PC-9 (cell line): ENCODE results near the gene HBS1L. TPM values are rescaled to one million over a fixed set of nuclear protein-coding genes. Genes with fewer than 3 reads are reported as not detected.

Source experiments
- BruUV-seq: library from RNA; stranded (reverse); fragments of 400-500 nt; replicated peaks from 2 replicates; lab custom pipeline; 2021; lab: Mats Ljungman, UMichigan
- CTCF ChIA-PET: fragments of 300-600 bp; sonication (Branson Sonifier 250); formaldehyde crosslinking; loops from one replicate; lab custom pipeline; 2022; ENCODE audit warnings: antibody characterized with exemption; lab: Charles Lee
- POLR2A ChIA-PET: fragments of 300-600 bp; sonication (Branson Sonifier 250); formaldehyde crosslinking; loops from one replicate; lab custom pipeline; 2022; ENCODE audit warnings: antibody characterized with exemption; ENCODE audit not compliant: unreplicated experiment; lab: Charles Lee
- DNase-seq, 2 experiments: peaks; one replicate each; pipeline versions ENCODE4 v3.0.0 to v3.0.0-alpha.2; 2015 to 2022; ENCODE audit warnings: mixed read lengths in 1 of 2
- H2AFZ ChIP-seq: fragments of 200-600 bp; sonication (generic); 2 replicates; pipeline ENCODE4 v1.8.1; 2017; ENCODE audit warnings: antibody characterized with exemption
- H3F3A ChIP-seq: fragments of 200-600 bp; sonication (generic); 2 replicates; pipeline ENCODE4 v1.8.1; 2017; ENCODE audit warnings: antibody characterized with exemption, mild to moderate bottlenecking, low read depth; ENCODE audit not compliant: insufficient read depth
- H3K27ac ChIP-seq: fragments of 200-600 bp; sonication (generic); 2 replicates; pipeline ENCODE4 v1.6.1; 2016; ENCODE audit warnings: mixed run types
- H3K27me3 ChIP-seq: fragments of 200-600 bp; sonication (generic); 2 replicates; pipeline ENCODE4 v1.6.1; 2016; ENCODE audit warnings: low read depth, mixed run types; ENCODE audit not compliant: insufficient read depth
- H3K36me3 ChIP-seq: fragments of 200-600 bp; sonication (generic); 2 replicates; pipeline ENCODE4 v1.6.1; 2016; ENCODE audit warnings: low read depth, mixed run types
- H3K4me1 ChIP-seq: fragments of 200-600 bp; sonication (generic); replicated peaks from 2 replicates; pipeline ENCODE4 v1.6.1; 2016; ENCODE audit warnings: mixed run types; ENCODE audit not compliant: insufficient read depth
- H3K4me2 ChIP-seq: fragments of 200-600 bp; sonication (generic); 2 replicates; pipeline ENCODE4 v1.6.1; 2017; ENCODE audit warnings: mixed run types
- H3K4me3 ChIP-seq: fragments of 200-600 bp; sonication (generic); 2 replicates; pipeline ENCODE4 v1.6.1; 2016; ENCODE audit warnings: mixed run types
- H3K79me2 ChIP-seq: fragments of 200-600 bp; sonication (generic); 2 replicates; pipeline ENCODE4 v1.6.1; 2017; ENCODE audit warnings: low read depth, mixed run types
- H3K9me2 ChIP-seq: fragments of 200-600 bp; sonication (generic); 2 replicates; pipeline ENCODE4 v1.8.1; 2017; ENCODE audit warnings: mild to moderate bottlenecking; ENCODE audit not compliant: insufficient read depth
- H3K9me3 ChIP-seq: fragments of 200-600 bp; sonication (generic); 2 replicates; pipeline ENCODE4 v1.8.1; 2016; ENCODE audit warnings: low read depth; ENCODE audit not compliant: insufficient read depth
- H4K20me1 ChIP-seq: fragments of 200-600 bp; sonication (generic); 2 replicates; pipeline ENCODE4 v1.8.1; 2017; ENCODE audit not compliant: insufficient read depth
- EZH2 ChIP-seq: fragments of 200-600 bp; sonication (generic); IDR thresholded peaks from 2 replicates; pipeline ENCODE4 v1.8.0; 2017; ENCODE audit warnings: antibody characterized with exemption, low read depth
- intact Hi-C: fragments of 100-400 bp; cut with micrococcal nuclease; formaldehyde crosslinking; loops from one replicate; pipeline ENCODE4 v1.10.0; 2022; ENCODE audit not compliant: unreplicated experiment
- total RNA-seq: library from RNA; stranded (reverse); gene quantifications from 2 replicates; pipeline ENCODE4 v1.2.3, GENCODE V29; 2021
- TF ChIP-seq, protein P1 (sequence below): fragments of 200-600 bp; sonication (generic); conservative IDR thresholded peaks from 2 replicates; pipeline ENCODE4 v1.6.1; 2017; ENCODE audit warnings: mixed run types, antibody characterized with exemption, mild to moderate bottlenecking, moderate library complexity

HBS1L gene
- total RNA-seq, 1 experiment from 2014 or later: 84.4 TPM

DNA sequence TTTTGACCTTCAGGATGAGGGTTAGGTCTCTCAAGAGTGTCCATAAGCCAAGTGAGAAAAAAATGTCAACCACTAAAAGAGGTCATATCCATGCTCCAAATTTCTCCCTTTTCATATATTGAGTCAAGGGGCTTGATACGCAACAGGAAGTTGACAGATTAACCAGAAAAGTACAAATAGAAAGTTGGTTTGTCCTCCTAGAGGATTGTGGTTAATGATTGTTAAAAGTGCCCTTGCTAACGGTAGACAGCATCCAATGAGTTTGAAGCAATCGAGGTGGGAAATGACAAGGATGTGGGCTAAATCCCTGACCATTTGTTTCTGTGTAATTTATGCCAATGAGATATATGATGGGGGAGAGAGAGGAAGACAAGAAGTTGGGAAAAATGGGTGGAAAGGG, 18.1 kb upstream of the HBS1L start:
- POLR2A ChIA-PET: no interaction called here
- TF ChIP-seq, protein P1, sequence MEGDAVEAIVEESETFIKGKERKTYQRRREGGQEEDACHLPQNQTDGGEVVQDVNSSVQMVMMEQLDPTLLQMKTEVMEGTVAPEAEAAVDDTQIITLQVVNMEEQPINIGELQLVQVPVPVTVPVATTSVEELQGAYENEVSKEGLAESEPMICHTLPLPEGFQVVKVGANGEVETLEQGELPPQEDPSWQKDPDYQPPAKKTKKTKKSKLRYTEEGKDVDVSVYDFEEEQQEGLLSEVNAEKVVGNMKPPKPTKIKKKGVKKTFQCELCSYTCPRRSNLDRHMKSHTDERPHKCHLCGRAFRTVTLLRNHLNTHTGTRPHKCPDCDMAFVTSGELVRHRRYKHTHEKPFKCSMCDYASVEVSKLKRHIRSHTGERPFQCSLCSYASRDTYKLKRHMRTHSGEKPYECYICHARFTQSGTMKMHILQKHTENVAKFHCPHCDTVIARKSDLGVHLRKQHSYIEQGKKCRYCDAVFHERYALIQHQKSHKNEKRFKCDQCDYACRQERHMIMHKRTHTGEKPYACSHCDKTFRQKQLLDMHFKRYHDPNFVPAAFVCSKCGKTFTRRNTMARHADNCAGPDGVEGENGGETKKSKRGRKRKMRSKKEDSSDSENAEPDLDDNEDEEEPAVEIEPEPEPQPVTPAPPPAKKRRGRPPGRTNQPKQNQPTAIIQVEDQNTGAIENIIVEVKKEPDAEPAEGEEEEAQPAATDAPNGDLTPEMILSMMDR: no peak
- TF ChIP-seq EZH2: no peak
- H3K9me3 ChIP-seq: no peaks in the 10 kb centered on the region
- BruUV-seq: no TSS peak
- 0 out of 2 replicates have a peak overlapping the region, but pooled peaks have one; percentile 36 for H2AFZ ChIP-seq
- H3K4me3 ChIP-seq: no peak overlapping the region
- CTCF ChIA-PET: no interaction called here
- H3K79me2 ChIP-seq: no peaks in the 10 kb centered on the region
- H3K27ac ChIP-seq: no peak overlapping the region
- peaks cover 17% of the 10 kb centered on the region for H3K4me1 ChIP-seq
- H3K9me2 ChIP-seq: no peaks in the 10 kb centered on the region
- intact Hi-C loops: no loop called here
- no peaks in the 10 kb centered on the region for H4K20me1 ChIP-seq
- H3K4me2 ChIP-seq: no peak overlapping the region
- no peaks in the 10 kb centered on the region for H3K36me3 ChIP-seq
- H3K27me3 ChIP-seq: no peaks in the 10 kb centered on the region
- H3F3A ChIP-seq: no peaks in the 10 kb centered on the region
- DNase-seq: no peak

DNA sequence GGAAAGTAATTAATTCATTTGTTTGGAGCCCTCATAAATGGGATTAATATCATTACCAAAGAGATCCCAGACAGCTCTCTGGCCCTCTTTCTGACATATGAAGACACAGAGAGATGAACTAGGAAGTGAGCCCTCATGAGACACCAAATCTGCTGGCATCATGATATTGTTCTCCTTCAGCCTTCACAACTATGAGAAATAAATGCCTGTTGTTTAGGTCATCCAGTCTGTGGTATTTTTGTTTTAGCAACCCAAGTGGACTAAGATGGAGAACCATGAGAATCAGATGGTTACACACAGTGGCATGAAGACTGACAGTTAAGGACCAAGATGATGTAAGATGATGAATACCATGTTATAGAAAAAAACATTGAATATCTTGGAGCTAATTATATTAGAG, 16.9 kb upstream of the HBS1L start:
- no TSS peak for BruUV-seq
- Histone ChIP-seq H3K4me2 (no peak overlapping the region), H3K79me2 (no peaks in the 10 kb centered on the region), H3K36me3 (no peaks in the 10 kb centered on the region), H3K9me2 (no peaks in the 10 kb centered on the region), H4K20me1 (no peaks in the 10 kb centered on the region), H3F3A (no peaks in the 10 kb centered on the region; the same call in 1 of the 2 replicates), H3K27ac (no peak overlapping the region), H3K27me3 (no peaks in the 10 kb centered on the region), H3K4me1 (peaks cover 20% of the 10 kb centered on the region), H3K4me3 (no peak overlapping the region), H3K9me3 (no peaks in the 10 kb centered on the region; the same call in 1 of the 2 replicates), H2AFZ (no peak overlapping the region)
- ChIA-PET POLR2A (no interaction called here), CTCF (no interaction called here)
- no peak for TF ChIP-seq EZH2
- intact Hi-C loops: no loop called here
- DNase-seq: no peak

DNA sequence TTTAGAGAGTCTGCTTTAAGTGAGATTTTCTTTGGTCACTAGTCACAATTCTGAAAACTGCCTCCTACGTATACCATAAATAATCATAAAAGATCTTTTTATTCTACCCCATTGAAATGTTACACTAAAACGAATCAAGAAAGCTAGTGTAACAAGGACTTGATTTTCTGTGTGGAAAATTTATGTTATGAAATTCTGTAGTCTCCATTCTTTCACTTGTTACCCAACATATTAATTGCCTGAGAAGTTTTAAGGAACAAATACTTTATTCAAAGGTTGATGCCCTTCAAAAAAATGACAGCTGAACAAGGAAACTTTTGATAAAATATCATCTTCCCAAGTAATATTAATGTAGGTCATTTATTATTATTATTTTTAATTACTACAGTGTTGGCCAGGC, 13.3 kb upstream of the HBS1L start:
- POLR2A ChIA-PET: no interaction called here
- Histone ChIP-seq H3K4me3 (no peak overlapping the region), H3K27ac (no peak overlapping the region), H3K27me3 (no peaks in the 10 kb centered on the region), H3K4me1 (peaks cover 27% of the 10 kb centered on the region), H3K9me3 (no peaks in the 10 kb centered on the region; the same call in 1 of the 2 replicates), H3K79me2 (no peaks in the 10 kb centered on the region), H3K4me2 (no peak overlapping the region), H3K9me2 (no peaks in the 10 kb centered on the region), H3K36me3 (no peaks in the 10 kb centered on the region), H4K20me1 (no peaks in the 10 kb centered on the region), H2AFZ (no peak overlapping the region), H3F3A (no peaks in the 10 kb centered on the region; the same call in 1 of the 2 replicates)
- TF ChIP-seq EZH2: no peak
- TF ChIP-seq, protein P1: no peak
- intact Hi-C loops: no loop called here
- no TSS peak for BruUV-seq
- DNase-seq: no peak
- CTCF ChIA-PET: no interaction called here

DNA sequence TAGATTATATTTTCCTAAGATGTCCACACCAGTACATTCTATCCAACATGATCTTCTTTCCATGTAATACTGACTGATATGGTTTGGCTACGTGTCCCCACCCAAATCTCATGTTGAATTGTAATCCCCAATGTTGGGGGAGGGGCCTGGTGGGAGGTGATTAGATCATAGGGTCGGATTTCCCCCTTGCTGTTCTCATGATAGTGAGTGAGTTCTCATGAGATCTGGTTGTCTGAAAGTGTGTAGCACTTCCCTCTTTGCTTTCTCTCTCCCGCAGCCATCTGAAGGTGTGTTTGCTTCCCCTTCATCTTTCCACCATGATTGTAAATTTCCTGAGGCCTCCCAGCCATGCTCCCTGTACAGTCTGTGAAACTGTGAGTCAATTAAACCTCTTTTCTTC, 12.2 kb upstream of the HBS1L start:
- Histone ChIP-seq H3K79me2 (no peaks in the 10 kb centered on the region), H3F3A (no peaks in the 10 kb centered on the region; the same call in 1 of the 2 replicates), H3K4me1 (peaks cover 27% of the 10 kb centered on the region), H3K9me3 (no peaks in the 10 kb centered on the region; the same call in 1 of the 2 replicates), H2AFZ (peak overlapping the region; percentile 10; the same call in 1 of the 2 replicates), H3K4me3 (no peak overlapping the region), H3K4me2 (peak overlapping the region; percentile 17; the same call in 1 of the 2 replicates), H3K36me3 (no peaks in the 10 kb centered on the region), H3K27me3 (no peaks in the 10 kb centered on the region), H4K20me1 (no peaks in the 10 kb centered on the region), H3K27ac (0 out of 2 replicates have a peak overlapping the region, but pooled peaks have one; percentile 1), H3K9me2 (no peaks in the 10 kb centered on the region)
- no peak for DNase-seq
- intact Hi-C loops: no loop called here
- BruUV-seq: no TSS peak
- CTCF ChIA-PET: no interaction called here
- TF ChIP-seq, protein P1: no peak
- no peak for TF ChIP-seq EZH2
- POLR2A ChIA-PET: no interaction called here
